22Rv1 (cell line): ENCODE data around the gene DCTN2.

Source experiments
- H3K27ac ChIP-seq: fragments of 450-650 bp; 2 replicates; pipeline ENCODE4 v1.5.1; 2017
- CTCF ChIP-seq: fragments of 450-650 bp; IDR thresholded peaks from 2 replicates; pipeline ENCODE4 v1.5.1; 2017; ENCODE audit warnings: mild to moderate bottlenecking
- ZFX ChIP-seq: fragments of 450-650 bp; IDR thresholded peaks from 2 replicates; pipeline ENCODE4 v1.6.1; 2017; ENCODE audit warnings: antibody characterized with exemption, borderline replicate concordance

DCTN2 gene

GRCh38 chr12:57552835-57553313 is 5.9 kb upstream of the DCTN2 start:
- no peak overlapping the region for H3K27ac ChIP-seq
- TF ChIP-seq CTCF: no peak
- TF ChIP-seq ZFX: no peak

- TF ChIP-seq CTCF (no peak), ZFX (no peak)
- no peak overlapping the region for H3K27ac ChIP-seq
These were observed 5.3 kb upstream of the DCTN2 start for GRCh38 chr12:57552306-57552651.

GRCh38 chr12:57551637-57552305 is 4.8 kb upstream of the DCTN2 start:
- no peak for TF ChIP-seq CTCF
- no peak for TF ChIP-seq ZFX
- H3K27ac ChIP-seq: no peak overlapping the region

- no peak overlapping the region for H3K27ac ChIP-seq
- no peak for TF ChIP-seq CTCF
- no peak for TF ChIP-seq ZFX
These were observed 3.9 kb upstream of the DCTN2 start for GRCh38 chr12:57550641-57551549.

- TF ChIP-seq ZFX (no peak), CTCF (peak; percentile 55)
- no peak within 1 kb of the TSS for H3K27ac ChIP-seq
These were observed 3.1 kb upstream of the DCTN2 start, which contains the start of gene KIF5A for GRCh38 chr12:57549909-57550640. Gene KIF5A (plus strand): TSS chr12:57550044. CDS start chr12:57550272, 228 bp downstream.

GRCh38 chr12:57549203-57549908 is 2.4 kb upstream of the DCTN2 start:
- H3K27ac ChIP-seq: no peak overlapping the region
- no peak for TF ChIP-seq CTCF
- no peak for TF ChIP-seq ZFX
